ENCODE results near the gene OVCA2.
"Not testable (repeated sequence)": the region's sequence is repeated elsewhere in the genome, so short reads cannot be mapped to it uniquely, and the experiment has no call there.

Gene OVCA2

DNA sequence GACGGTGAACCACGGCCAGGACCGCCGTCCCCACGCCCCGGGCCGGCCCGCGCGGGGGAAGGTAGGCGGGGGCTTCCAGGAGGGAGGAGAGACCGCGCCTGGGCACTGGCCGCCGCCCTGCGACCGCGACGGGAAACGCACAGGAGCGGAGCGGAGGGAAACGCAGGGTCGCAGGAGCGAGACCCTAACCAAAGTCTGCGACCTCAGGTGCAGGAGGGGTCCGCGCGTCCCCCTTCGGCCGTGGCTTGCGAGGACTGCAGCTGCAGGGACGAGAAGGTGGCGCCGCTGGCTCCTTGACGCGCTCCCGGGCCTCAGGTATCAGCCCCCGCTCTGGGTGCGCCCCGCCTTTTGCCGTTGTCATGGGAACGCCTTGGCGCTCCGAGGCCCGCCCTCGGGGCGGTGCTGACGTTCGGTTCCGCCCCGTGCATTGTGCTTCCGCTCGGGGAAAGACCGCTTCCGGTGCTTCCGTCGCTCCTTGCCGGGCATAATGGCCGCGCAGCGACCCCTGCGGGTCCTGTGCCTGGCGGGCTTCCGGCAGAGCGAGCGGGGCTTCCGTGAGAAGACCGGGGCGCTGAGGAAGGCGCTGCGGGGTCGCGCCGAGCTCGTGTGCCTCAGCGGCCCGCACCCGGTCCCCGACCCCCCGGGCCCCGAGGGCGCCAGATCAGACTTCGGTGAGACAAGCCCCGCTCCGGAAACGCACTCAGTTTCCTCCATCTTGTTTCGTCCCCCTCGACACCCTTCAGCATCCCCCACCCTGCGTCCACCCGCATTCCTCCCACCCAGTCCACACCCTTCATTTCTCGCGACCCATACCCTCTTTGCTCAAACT is at the start of gene OVCA2:
Gene OVCA2, plus strand, starts transcription at position 462 of the 829 bp plus-strand sequence. Its CDS starts 26 bp downstream, at position 488.
- peak; percentile 89 to 91 for DNase-seq

DNA sequence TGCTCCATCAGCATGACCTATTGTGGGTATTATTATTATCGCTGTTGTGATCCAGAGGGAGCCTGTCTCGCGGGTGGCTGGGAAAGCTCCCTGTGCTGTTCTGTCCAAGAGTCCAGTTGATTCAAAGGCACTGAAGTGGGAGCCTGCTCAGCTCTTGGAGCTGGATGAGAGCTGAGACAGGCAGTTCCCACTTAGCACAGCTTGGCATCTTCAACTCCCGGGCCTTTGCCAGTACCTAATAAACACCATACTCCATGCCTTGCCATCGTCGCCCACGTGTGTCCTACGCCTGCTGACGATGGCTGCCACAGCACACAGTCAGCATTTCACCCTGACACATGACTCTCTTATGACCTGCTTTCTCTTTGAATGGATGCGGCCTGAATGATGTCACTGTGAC is 49.3 kb upstream of the OVCA2 start:
- peak in 1 of 2 donors; percentile 17 for DNase-seq

DNA sequence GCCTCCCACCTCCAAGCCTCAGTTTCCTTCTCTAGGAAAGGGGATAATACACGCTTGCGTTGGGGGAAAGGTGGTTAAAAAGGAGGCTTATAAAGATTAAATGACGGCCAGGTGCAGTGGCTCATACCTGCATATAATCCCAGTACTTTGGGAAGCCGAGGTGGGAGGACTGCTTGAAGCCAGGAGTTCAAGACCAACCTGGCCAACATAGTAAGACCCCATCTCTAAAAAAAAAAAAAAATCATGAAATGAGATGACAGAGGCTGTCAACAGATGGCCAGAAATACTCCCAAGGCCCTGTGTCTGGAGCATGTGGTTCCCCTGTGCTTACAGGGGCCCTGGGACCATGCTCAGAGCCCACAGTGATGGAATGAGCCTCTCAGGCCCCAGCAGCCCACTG is 47.1 kb upstream of the OVCA2 start:
- DNase-seq: no peak

DNA sequence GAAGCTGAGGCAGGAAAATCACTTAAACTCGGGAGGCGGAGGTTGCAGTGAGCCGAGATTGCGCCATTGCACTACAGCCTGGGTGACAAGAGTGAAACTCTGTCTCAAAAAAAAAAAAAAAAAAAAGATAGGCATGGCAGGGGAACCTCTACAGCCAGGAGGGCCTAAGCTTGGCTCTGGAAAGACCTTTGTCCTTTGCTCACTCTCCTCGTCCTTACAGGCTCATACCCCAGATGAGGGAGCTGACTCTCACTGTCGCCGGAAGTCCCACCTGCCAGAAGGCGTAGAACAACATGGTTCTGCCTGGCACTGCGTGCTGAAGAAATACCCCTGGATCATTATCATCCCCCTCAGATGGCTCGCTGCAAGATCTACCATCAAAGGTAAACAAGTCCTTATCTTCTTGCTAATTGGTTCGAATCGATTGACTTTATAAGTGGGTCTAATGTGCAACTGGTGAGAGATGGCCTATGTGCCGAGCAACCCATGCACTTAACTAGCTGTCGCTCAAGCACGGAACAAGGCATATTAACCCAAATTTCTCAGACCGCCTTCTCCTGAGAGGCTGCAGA is 46.4 kb upstream of the OVCA2 start:
- DNase-seq: no peak

DNA sequence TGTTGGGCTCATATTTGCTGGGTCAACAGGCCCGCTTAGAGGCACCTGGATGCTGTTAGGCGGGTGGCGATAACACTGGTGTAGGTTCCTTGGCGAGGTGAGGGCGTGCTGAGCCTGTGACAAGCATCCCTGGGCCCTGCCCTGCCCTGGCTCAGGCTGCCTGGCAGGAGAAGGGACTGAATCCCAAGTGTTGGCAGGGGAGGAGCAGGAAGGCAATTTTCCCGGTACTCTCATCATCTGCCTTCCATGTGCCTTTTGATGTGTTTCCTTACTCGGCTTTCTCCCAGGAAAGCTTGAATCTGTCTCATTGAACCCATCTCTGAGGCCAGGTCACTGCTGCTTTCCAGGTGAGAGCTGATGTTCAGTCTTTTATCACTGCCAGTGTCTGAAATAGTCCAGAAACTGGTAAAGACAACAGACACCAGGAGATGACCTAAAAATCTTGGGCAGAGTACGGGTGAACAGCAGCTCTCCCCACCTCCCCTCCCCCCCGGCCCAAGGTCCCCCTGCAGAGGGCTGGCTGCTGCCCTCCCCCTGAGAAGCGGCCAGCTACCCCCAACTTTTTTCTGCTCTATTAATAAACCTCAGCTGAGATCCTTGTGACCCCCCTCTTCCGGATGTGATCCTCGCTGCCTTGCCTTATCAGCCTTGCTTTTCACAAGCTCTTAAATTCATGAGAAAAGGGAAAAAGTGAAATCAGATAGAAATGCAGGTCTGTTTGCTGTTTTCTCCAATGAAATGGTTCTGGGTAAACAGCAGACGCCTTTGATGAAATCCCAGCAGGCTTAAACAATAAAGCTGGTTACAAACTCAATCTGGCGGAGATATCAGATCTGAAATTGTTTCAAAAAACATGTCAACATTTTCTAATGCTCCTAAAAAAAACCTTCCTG is 45.7 kb upstream of the OVCA2 start:
- DNase-seq: no peak

DNA sequence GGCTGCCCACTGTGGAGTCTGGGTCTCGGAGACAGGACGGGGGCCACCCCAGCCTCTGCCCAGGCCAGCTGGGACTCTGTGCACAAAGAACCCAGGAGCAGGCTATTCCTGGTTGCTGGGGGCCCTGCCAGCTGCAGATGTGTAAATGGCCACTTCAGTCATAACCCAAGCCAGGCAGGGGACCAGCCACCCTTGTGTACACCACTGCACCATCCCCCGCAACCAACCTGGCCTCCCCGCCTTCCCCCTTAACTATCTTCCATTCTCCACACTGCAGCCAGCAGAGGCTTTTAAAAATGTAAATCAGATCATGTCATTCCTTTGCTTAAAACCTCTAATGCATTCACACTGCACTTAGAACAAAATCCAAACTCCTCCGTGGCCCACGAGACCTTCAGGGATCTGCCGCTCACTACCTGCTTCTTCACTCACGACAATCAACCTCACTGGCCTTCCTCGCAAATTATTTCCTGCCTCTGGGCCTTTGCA is 45.0 kb upstream of the OVCA2 start:
- DNase-seq: no peak

DNA sequence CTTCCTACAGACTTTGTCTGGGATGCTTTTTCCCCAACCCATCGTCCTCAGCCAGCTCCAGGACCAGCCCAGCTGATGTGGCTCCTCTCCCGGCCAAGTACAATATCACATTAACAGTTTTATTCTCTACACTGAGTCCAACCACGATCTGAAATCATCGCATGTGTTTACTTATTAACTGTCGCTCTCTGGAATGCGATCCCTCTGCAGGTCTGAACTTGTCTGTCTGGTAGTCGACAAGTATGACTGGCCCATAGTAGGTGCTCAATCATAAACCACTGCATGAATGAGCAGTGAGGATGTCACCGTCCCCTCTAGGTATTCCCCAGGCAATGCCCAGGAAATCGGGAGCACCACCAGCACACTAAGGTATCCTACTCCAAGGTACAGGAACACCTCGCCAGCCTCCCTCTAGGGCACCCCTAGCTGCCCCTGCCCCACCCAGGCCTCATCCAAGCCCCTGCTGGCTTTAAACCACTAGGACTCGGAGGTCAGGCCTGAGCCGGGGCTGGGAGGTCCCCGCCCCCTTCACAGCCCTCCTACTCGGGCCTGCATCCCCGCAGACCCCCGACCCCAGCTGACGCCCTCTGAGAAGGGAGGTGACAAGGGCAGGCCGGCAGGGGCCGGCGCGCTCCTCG is 44.4 kb upstream of the OVCA2 start:
- DNase-seq: no peak

DNA sequence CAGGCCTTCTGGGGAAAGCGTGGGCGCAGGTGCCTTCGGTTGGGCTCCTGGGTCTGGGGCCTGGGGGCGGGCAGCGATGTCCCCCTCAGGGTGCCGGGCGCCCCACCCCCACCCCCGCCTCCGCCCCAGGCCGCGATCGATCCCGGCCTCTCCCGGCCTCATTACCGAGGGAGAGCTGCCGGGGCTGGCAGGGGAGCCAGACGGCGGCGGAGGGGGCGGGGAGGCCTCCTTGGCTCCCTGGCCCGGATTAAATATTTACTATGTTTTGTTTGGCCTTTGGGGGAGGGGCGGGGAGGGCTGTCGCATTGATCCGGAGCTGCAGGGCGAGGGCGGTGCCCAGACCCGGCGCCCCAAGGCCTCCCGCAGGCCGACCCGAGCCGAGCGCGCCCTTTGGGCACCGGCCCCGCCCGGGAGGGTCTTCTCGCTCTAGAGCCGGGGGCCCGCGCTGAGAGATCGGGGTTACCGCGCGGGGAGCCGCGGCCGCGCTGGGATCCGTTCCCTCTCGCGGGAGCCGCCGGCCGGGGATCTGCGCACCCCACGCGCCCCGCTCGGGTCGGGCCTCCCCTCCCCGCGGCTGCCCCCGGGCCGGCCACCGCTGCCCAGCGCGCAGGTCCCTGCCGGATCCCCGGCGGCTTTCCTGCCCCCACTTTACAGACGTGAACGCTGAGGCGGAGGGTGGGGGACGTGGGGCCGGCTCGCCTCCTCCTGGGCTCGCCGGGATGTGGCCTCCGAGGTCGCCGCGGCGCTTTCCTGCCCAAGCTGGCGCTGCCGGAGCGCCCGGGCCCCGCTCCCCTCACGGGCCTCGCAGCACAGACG is 43.7 kb upstream of the OVCA2 start:
- DNase-seq: no peak

DNA sequence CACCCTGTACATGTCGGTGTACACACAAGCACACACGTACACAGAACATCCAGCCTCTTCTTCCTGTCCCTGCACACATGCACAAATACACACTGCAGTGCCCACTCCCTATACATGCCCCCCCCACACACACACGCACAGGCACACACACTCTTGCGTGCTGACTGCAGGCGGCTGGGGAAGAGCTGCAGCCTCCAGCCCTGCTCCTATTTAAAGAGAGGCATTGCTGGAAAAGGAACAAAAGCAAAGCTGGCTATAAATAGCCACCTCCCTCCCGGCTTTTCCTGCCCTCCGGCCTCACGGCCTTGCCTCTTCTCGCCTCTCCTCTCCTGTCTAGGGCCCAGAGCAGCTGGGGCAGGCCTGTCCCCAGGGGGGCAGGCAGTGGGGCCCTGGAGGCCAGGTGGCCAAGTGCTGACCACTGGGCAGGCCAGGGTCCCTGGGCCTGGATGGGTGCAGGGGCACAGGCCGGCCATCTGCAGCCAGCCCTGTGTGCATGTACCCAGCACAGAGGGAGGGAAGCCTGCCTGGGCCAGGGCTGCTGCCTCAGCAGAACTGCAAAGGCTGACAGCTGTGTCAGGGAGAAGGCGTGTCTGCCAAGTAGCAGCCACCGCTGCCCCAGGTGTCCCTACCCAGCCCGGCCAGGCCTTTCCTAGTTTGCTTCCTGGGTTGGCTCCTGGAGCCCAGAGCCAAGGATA is 42.1 kb upstream of the OVCA2 start:
- peak in 1 of 2 donors; percentile 67 for DNase-seq

DNA sequence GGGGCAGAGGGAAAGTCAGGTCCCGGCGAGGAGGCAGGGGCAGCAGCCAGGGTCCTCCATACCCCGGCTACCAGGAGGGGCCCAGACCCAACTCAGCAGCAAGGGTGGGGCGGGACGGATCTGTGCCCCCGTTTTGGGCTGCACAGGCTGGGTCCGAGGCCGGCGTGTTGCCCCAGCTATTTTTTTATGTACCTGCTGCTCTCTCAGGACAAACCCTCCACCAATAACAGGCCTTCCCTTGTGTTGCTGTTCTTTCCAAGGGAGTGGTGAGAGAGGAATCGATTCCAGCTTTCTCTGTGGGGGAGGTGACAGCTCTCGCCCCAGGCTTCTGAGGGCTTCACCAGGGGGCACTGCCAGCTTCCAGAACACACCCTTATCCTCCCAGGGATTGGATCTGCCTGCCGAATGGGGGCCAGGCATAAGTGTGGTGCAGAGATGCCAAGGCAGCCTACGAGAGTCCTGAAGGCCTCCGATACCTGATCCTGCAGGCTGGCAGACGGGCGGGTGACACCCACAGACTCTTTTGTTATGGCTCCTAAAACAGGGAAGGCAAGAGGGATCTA is 39.0 kb upstream of the OVCA2 start:
- no peak for DNase-seq

DNA sequence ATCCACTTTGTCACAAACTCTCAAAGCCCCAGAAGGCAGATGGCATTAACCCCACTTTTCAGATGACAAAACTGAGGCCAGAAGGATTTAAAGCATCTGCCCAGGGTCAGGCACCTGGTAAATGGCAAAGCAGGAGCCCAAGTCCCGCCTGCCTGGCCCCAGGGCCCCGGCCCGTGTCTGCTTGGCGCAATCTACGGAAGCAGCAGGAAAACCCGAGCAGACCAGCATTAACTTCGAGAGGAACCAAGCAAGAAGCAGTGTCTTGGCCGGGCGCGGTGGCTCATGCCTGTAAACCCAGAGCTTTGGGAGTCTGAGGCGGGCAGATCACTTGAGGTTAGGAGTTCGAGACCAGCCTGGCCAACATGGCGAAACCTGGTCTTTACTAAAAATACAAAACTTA is 38.3 kb upstream of the OVCA2 start:
- DNase-seq: no peak

DNA sequence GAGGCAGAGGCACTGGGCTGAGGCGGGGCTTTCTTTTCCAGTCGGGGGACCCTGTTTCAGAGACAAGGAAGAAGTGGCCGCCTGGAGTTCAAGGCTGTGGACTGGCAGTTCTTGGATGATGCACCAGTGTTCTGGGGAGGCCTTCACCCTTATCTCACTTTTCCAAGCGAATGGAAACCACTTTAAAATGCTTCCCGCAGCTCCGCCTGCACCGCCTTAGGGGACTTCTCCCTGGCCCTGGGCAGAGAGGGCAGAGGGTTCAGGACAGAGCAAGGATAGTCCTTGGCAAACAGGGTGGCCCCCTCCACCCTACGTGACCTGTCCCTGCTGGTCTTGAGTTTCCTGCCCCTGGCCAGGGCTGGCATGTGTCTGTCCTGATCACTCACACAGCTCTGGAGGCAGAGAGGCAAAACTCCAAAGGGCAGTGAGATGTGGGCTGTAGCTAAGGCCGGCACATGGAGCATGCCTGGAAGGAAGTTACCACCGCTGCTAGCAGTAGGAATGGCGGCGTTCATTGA is 37.3 kb upstream of the OVCA2 start:
- no peak for DNase-seq

DNA sequence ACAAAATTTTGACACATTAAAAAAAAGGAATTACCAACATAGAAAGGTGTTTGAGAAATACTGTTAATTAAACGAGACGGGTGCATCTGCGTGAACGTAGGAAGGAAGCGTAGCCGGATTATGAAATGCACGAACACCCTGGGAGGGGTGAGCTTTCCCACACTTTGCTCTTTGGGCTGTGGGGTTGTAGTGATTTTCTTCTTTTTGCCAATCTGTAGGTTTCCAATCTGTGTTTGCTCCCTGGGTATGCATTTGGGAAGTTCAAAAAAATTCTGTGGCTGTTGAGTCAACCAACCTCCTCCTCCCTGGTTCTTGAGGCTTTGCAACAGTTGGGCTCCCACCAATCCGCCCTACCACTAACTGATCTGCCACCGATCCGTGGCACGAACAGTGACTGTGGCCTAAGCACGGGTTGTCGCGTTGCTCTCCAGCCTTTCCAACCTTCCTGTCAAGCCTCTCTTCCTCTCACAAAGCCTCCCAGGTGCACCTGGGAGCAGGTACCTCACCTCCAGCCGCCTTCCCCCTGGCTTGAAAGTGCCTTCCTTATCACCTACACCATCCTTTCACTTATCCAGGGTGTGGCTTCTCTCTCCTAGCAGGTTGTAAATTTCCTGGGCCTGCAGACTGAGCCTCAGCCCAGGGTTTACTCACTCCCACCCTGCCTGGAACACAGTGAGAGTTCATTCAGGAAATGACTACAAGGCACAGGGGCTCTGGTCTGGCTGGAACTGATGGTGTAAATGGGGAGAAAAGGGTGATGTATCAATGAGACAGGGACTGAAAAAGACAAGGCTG is 33.3 kb upstream of the OVCA2 start:
- DNase-seq: no peak

DNA sequence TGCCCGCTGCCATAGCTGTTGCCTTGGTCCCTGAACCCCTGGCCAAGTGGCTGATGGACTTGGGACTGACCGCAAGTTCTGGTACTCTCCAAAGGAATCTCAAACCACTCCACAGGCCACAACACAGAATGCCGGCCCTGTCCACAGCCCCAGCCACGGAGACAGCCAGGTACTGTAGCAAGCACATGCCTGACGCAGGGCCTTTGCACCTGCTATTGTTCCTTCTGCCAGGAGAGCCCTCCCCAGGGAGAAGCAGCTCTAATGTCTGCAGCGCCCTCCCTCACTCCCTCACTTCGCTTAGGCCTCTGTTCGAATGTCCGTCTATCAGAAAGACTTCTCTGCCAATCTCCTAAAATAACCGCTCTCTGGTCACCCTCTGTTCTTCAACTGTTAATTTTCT is 32.1 kb upstream of the OVCA2 start:
- DNase-seq: no peak

DNA sequence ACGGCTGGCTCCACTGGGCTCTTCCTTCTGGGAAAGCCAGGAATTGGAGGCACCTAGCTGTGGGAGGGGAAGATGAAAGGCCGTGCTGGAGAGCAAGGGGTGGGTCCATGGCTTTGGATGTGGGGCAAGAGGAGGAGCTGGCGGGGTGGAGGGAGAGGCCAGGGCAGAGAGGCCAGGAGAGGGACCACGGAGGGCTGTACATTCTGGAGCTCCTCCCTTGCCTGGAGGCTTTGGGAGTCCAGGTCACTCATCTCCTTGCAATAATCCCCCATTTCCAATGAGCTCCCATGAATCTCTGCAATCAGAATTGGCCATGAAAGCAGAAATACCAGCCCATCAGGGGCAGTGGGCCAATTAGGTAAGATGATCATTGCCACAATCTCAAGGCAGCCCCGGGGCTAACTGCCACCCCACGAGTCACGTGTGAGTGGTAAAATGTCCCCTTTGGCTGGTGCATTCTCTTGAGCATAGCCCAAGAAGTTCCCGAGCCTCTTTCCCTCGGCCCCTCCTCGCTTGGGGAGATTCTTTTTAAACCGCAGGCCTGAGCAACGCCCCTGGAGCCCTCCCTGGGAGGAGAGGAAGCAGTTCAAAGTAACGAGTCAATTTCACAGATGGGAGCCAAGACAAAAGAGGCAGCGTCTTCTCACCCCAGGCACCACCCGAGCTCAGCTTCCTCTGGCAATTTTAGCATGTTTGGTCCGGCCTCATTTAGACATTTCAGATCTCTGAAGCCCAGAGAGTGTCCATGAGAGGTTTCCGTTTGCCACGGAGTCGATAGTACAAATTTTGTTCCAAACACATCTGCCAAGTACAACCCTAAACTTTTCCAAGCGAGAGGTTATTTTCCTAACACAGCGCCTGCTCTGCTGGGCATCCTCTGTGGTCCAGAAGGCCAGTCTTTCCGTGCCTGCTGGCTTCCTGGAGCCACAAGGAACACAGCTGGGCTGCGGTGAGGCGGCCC is 30.1 kb upstream of the OVCA2 start:
- DNase-seq: no peak

DNA sequence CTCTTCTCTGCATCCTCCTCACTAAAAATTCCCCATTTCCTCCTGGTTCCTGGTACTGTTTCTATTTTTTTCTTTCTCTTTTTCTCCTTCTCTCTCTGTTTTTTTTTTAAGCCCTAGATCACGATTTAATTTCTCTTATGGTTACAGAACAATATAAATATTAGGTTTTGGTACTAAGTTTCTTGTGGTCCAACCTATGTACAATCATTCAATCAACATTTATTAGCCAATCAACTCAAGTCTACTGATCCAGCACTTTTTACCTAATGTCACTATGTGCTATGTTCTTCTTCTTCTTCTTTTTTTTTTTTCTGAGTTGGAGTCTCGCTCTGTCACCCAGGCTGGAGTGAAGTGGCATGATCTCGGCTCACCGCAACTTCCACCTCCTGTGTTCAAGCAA is 29.3 kb upstream of the OVCA2 start:
- no peak for DNase-seq

DNA sequence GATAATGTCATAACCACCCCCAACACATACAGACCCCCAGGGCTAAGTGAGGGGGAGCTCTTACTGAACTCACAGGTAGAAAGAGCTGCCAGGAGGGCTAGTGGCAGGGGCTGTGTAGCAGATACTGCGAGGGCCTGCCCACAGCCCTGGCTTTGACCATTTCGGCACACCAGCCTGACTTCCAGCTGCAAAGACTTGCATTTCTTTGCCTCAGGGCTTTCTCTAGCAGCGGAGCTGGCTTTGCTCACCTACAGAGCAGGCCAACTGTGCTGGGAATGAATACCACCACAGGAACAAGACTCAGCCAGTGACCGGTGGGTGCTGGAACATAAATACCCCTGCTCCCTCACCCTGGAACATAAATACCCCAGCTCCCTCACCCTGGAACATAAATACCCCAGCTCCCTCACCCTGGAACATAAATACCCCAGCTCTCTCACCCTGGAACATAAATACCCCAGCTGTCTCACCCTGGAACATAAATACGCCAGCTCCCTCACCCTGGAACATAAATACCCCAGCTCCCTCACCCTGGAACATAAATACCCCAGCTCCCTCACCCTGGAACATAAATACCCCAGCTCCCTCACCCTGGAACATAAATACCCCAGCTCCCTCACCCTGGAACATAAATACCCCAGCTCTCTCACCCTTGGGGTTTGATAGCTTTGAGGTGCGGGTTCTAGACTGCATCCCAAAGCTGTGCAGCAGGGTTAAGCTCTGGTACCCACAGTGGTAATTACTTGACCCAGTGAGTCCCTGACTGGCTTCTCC is 28.4 kb upstream of the OVCA2 start:
- DNase-seq: not testable (repeated sequence)

DNA sequence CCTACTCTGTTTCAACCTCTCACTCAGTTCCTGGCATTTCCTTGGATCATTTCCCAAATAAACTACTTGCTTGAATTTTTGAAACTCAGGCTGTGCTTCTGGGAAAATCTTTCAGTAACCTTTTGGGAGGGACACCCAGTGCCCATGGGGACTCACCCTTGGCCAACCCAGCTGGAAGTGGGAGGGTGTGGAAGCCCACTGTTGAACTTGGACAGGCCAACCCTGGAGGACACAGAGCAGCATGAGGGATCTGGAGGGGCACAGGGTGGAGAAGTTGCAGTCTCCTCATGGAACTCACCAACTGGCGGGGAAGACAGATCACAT is 27.9 kb upstream of the OVCA2 start:
- DNase-seq: no peak

All from hippocampal formation (tissue), 2 donors.